Lower leg skin (tissue), 3 donors: ENCODE data around the gene RAB11FIP3.

Experiments
- POLR2A ChIP-seq, 2 donors: fragments of 450-650 bp; IDR thresholded peaks; one replicate each; pipeline ENCODE4 v1.6.1; 2016 to 2017; ENCODE audit warnings: antibody characterized with exemption in 2 of 2, mild to moderate bottlenecking in 1 of 2, moderate library complexity in 1 of 2
- TF ChIP-seq, protein P1 (sequence below), 3 donors: fragments of 450-650 bp; IDR thresholded peaks; one replicate each; pipeline ENCODE4 v1.5.1; 2016; ENCODE audit warnings: antibody characterized with exemption in 3 of 3, mild to moderate bottlenecking in 3 of 3, moderate library complexity in 2 of 3

DNA sequence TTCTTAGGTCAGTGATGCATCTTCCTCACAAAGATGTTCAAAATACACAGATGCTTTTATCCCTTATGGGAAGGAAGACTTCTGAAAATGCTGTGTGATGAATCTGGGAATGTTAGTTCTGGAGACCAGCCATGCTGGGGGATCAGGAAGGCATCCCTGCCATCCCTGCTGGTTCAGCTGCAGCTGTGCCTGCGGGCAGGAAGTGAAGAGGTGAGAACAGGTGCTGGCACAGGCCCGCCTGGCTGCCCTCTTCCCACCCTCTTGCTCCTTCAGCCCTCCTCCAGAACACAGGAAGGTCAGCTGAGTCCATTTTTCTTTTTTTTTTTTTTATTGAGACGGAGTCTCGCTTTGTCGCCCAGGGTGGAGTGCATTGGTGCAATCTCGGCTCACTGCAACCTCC lies 15.2 kb downstream of the RAB11FIP3 start:
- TF ChIP-seq, protein P1, sequence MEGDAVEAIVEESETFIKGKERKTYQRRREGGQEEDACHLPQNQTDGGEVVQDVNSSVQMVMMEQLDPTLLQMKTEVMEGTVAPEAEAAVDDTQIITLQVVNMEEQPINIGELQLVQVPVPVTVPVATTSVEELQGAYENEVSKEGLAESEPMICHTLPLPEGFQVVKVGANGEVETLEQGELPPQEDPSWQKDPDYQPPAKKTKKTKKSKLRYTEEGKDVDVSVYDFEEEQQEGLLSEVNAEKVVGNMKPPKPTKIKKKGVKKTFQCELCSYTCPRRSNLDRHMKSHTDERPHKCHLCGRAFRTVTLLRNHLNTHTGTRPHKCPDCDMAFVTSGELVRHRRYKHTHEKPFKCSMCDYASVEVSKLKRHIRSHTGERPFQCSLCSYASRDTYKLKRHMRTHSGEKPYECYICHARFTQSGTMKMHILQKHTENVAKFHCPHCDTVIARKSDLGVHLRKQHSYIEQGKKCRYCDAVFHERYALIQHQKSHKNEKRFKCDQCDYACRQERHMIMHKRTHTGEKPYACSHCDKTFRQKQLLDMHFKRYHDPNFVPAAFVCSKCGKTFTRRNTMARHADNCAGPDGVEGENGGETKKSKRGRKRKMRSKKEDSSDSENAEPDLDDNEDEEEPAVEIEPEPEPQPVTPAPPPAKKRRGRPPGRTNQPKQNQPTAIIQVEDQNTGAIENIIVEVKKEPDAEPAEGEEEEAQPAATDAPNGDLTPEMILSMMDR (IDR thresholded peaks at IDR 0.05) = no peak
- TF ChIP-seq POLR2A (IDR thresholded peaks at IDR 0.05) = no peak
